ENCODE measurements around the gene ADAM12. TPM values are rescaled to one million over a fixed set of nuclear protein-coding genes. Genes with fewer than 3 reads are reported as not detected.

ADAM12 gene
- total and polyA plus RNA-seq, 10 of the 15 experiments (the other 5 are each of a cell fraction or from before 2014, with no cell fraction given) = under 0.01 to 0.62 (median 0.04) TPM; not detected in 5

GRCh38 chr10:126240483-126240882 is 147.8 kb downstream of the ADAM12 start:
- H3K4me3 ChIP-seq = no peak overlapping the region
- no TSS peak for BruUV-seq (replicated peaks)
- no peaks in the 10 kb centered on the region for H3K27me3 ChIP-seq (replicated peaks in 1 of 2; ENCODE audit: control insufficient read depth in 2 of 2, insufficient read depth in 2 of 2, low read length in 1 of 2)
- H4K20me1 ChIP-seq (ENCODE audit: control insufficient read depth, insufficient read depth) = no peaks in the 10 kb centered on the region
- ChIA-PET CTCF (no interaction called here), SMC1A (ENCODE audit: uncharacterized antibody, unreplicated experiment) (no interaction called here), RAD21 (ENCODE audit: unreplicated experiment) (no interaction called here), POLR2A (no interaction called here)
- ATAC-seq (no peak), FAIRE-seq (no peak), DNase-seq (ENCODE audit: low read depth, low spot score) (no peak)
- WGBS (ENCODE audit: insufficient coverage, insufficient replicate concordance, low lambda C conversion rate, missing lambda C conversion rate) = 41% methylated on average over 8 of the region's 8 CpGs
- in situ Hi-C loops (cut with MboI) = no loop called here
- H3K27ac ChIP-seq (ENCODE audit: control insufficient read depth, insufficient read depth) = no peak overlapping the region
- H3K79me2 ChIP-seq (ENCODE audit: control insufficient read depth, insufficient read depth, low read length) = no peaks in the 10 kb centered on the region
- H3K4me1 ChIP-seq (ENCODE audit: control insufficient read depth, insufficient read depth, low read length) = no peaks in the 10 kb centered on the region
- no peaks in the 10 kb centered on the region for H3K36me3 ChIP-seq (ENCODE audit: control insufficient read depth in 2 of 2, insufficient read depth in 2 of 2, low read length in 1 of 2)
- no peaks in the 10 kb centered on the region for H3K9me3 ChIP-seq (replicated peaks; ENCODE audit: control insufficient read depth, insufficient read depth, low read length)
- intact Hi-C loops (cut with micrococcal nuclease; ENCODE audit: unreplicated experiment) = no loop called here
- H3K4me2 ChIP-seq (ENCODE audit: control insufficient read depth, insufficient read depth) = no peak overlapping the region
- no peak overlapping the region for H2AFZ ChIP-seq (ENCODE audit: control insufficient read depth, low read depth, low read length)
- H3K9ac ChIP-seq (ENCODE audit: control insufficient read depth, insufficient read depth, low read length) = no peak overlapping the region
- TF ChIP-seq TAF1 (IDR thresholded peaks at IDR 0.05; ENCODE audit: borderline replicate concordance, low read depth, low read length) (no peak), MTA2 (IDR thresholded peaks at IDR 0.05; ENCODE audit: low read depth) (no peak), SUZ12 (IDR thresholded peaks at IDR 0.05; ENCODE audit: unreplicated experiment) (no peak), PML (IDR thresholded peaks at IDR 0.05; ENCODE audit: low read length) (no peak), BCLAF1 (IDR thresholded peaks at IDR 0.05) (no peak), RELA (IDR thresholded peaks at IDR 0.05; ENCODE audit: borderline replicate concordance, partially characterized antibody) (no peak), CREB1 (IDR thresholded peaks at IDR 0.05; ENCODE audit: low read depth) (no peak), STAT1 (conservative IDR thresholded peaks at IDR 0.05) (no peak), PAX8 (IDR thresholded peaks at IDR 0.05) (no peak), SREBF2 (IDR thresholded peaks at IDR 0.05; ENCODE audit: low read length) (no peak), NFYA (IDR thresholded peaks at IDR 0.05; ENCODE audit: borderline replicate concordance, low read depth, low read length) (no peak), ZNF622 (IDR thresholded peaks at IDR 0.05) (no peak), IKZF1 (conservative IDR thresholded peaks at IDR 0.05) (no peak), RBBP5 (conservative IDR thresholded peaks at IDR 0.05) (no peak), ZBTB33 (IDR thresholded peaks at IDR 0.05) (no peak), MTA3 (IDR thresholded peaks at IDR 0.05; ENCODE audit: borderline replicate concordance, low read length) (no peak)

All from GM12878 (cell line).